ENCODE results near the gene AFP. TPM values are rescaled to one million over a fixed set of nuclear protein-coding genes. Genes with fewer than 3 reads are reported as not detected.

The AFP gene
- total RNA-seq, 1 donor from 2014 or later = not detected

GRCh38 chr4:73485085-73485484 lies 49.1 kb downstream of the AFP start:
- H3K36me3 ChIP-seq = no peaks in the 10 kb centered on the region
- no peak for TF ChIP-seq POLR2A (IDR thresholded peaks at IDR 0.05)
- no peak for TF ChIP-seq POLR2AphosphoS5 (IDR thresholded peaks at IDR 0.05; ENCODE audit: insufficient read depth in 1 of 2, low read depth in 1 of 2)
- no peak for TF ChIP-seq CTCF (IDR thresholded peaks at IDR 0.05)
- DNase-seq (ENCODE audit: extremely low spot score in 2 of 2) = no peak
- no peaks in the 10 kb centered on the region for H3K27me3 ChIP-seq
- H3K4me3 ChIP-seq = no peak overlapping the region
- H3K4me1 ChIP-seq = no peaks in the 10 kb centered on the region
- intact Hi-C loops (cut with DNase I) = no loop called here
- no peaks in the 10 kb centered on the region for H3K9me3 ChIP-seq
- H3K27ac ChIP-seq = no peak overlapping the region

- no peak overlapping the region for H3K27ac ChIP-seq
- intact Hi-C loops (cut with DNase I) = no loop called here
- DNase-seq (ENCODE audit: extremely low spot score in 2 of 2) = no peak
- no peaks in the 10 kb centered on the region for H3K27me3 ChIP-seq
- no peaks in the 10 kb centered on the region for H3K36me3 ChIP-seq
- H3K9me3 ChIP-seq = no peaks in the 10 kb centered on the region
- no peaks in the 10 kb centered on the region for H3K4me1 ChIP-seq
- TF ChIP-seq POLR2A (IDR thresholded peaks at IDR 0.05) (no peak), POLR2AphosphoS5 (IDR thresholded peaks at IDR 0.05; ENCODE audit: insufficient read depth in 1 of 2, low read depth in 1 of 2) (no peak), CTCF (IDR thresholded peaks at IDR 0.05) (no peak)
- H3K4me3 ChIP-seq = no peak overlapping the region
These were observed 49.6 kb downstream of the AFP start for GRCh38 chr4:73485596-73485995.

- Histone ChIP-seq H3K4me3 (no peak overlapping the region), H3K9me3 (no peaks in the 10 kb centered on the region), H3K4me1 (no peaks in the 10 kb centered on the region), H3K27ac (no peak overlapping the region), H3K27me3 (no peaks in the 10 kb centered on the region), H3K36me3 (no peaks in the 10 kb centered on the region)
- no peak for DNase-seq (ENCODE audit: extremely low spot score in 2 of 2)
- no peak for TF ChIP-seq POLR2AphosphoS5 (IDR thresholded peaks at IDR 0.05; ENCODE audit: insufficient read depth in 1 of 2, low read depth in 1 of 2)
- TF ChIP-seq CTCF (IDR thresholded peaks at IDR 0.05) = no peak
- TF ChIP-seq POLR2A (IDR thresholded peaks at IDR 0.05) = no peak
- intact Hi-C loops (cut with DNase I) = no loop called here
These were observed 50.5 kb downstream of the AFP start for GRCh38 chr4:73486497-73486896.

- TF ChIP-seq CTCF (IDR thresholded peaks at IDR 0.05) = no peak
- no peak for TF ChIP-seq POLR2AphosphoS5 (IDR thresholded peaks at IDR 0.05; ENCODE audit: insufficient read depth in 1 of 2, low read depth in 1 of 2)
- no peak for TF ChIP-seq POLR2A (IDR thresholded peaks at IDR 0.05)
- Histone ChIP-seq H3K27me3 (no peaks in the 10 kb centered on the region), H3K36me3 (no peaks in the 10 kb centered on the region), H3K4me3 (no peak overlapping the region), H3K4me1 (no peaks in the 10 kb centered on the region), H3K9me3 (no peaks in the 10 kb centered on the region), H3K27ac (no peak overlapping the region)
- intact Hi-C loops (cut with DNase I) = no loop called here
- no peak for DNase-seq (ENCODE audit: extremely low spot score in 2 of 2)
These were observed 51.2 kb downstream of the AFP start for GRCh38 chr4:73487233-73487632.

- H3K9me3 ChIP-seq = no peaks in the 10 kb centered on the region
These were observed 64.2 kb downstream of the AFP start for GRCh38 chr4:73499996-73500765.

More at GRCh38 chr4:73499996-73500765, 64.2 kb downstream of the AFP start:
- no peaks in the 10 kb centered on the region for H3K36me3 ChIP-seq
- H3K4me1 ChIP-seq = no peaks in the 10 kb centered on the region
- no peak overlapping the region for H3K4me3 ChIP-seq
- H3K27ac ChIP-seq = no peak overlapping the region
- no peaks in the 10 kb centered on the region for H3K27me3 ChIP-seq
- intact Hi-C loops (cut with DNase I) = no loop called here
- no peak for DNase-seq (ENCODE audit: extremely low spot score in 2 of 2)
- TF ChIP-seq POLR2AphosphoS5 (IDR thresholded peaks at IDR 0.05; ENCODE audit: insufficient read depth in 1 of 2, low read depth in 1 of 2) (no peak), CTCF (IDR thresholded peaks at IDR 0.05) (no peak), POLR2A (IDR thresholded peaks at IDR 0.05) (no peak)
